Measurements from ENCODE around the gene BAHCC1.

BAHCC1 gene

DNA sequence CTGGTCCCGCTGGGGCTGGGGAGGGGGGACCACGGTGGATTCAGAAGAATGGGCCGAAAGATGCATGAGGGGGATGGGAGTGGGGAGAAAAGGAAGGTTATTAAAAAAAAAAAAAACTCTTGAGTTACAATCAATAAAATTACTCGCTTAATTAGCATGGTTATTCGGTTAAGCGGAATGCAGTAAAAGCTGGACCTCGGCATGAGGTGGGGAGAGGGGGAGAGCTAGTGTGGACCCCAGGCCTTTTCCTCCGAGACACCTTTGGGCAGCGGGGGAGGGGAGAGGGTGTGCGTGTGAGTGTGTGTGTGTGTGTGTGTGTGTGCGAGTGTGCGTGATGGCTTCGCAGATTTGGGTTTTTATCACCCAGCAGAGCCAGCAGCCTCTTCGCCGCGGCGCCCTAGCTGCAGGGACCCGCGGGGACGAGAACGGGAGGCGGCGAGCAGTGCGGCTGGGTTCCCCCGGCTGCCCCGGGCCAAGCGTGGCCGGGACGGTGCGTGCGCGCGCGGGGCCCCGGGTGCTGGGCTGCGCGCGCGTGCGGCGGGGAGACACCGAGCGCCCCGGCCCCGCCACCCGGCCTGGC, 3.7 kb downstream of the BAHCC1 start:
- no peak for DNase-seq

- DNase-seq: no peak
Measured at GRCh38 chr17:81399481-81400153, 4.4 kb downstream of the BAHCC1 start.

DNA sequence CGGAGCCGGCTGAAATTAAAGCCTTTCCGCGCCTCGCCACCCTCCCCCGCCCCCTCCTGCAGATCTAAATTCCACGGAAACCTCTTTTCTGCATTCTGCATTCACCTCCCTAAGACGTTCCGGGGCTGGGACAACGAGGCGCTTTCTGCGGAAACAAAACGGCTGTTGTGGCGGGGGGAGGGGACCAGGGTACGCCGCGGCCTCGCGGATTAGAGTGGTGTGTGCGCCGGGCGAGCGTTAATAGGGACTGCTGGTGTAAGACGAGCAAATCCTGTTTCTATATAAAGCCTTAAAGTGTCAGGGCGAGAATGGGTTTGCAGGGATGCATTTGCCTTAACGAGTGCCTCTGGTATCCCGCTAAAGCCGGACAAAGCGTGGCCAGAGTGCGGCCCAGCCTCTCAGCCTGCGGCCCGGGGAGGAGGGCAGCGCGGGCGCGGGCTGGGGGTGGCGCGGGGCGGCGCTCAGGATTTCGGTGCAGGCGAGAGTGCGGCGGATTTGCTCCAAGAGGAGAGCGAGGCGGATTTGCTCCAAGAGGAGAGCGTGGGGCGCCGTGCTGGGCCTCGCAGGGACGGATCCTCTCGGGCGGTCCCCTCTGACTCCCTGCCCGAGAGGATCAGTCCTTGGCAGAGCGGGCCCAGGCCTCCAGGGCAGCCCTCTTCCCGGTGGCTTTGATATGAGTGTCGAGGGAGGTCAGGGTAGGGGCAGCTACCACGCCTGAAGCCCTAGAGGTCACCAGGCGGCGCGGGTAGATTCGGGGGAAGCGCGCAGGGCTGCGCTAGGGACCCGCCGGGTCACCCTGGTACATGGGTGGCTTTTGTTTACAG, 5.1 kb downstream of the BAHCC1 start:
- DNase-seq: no peak

DNA sequence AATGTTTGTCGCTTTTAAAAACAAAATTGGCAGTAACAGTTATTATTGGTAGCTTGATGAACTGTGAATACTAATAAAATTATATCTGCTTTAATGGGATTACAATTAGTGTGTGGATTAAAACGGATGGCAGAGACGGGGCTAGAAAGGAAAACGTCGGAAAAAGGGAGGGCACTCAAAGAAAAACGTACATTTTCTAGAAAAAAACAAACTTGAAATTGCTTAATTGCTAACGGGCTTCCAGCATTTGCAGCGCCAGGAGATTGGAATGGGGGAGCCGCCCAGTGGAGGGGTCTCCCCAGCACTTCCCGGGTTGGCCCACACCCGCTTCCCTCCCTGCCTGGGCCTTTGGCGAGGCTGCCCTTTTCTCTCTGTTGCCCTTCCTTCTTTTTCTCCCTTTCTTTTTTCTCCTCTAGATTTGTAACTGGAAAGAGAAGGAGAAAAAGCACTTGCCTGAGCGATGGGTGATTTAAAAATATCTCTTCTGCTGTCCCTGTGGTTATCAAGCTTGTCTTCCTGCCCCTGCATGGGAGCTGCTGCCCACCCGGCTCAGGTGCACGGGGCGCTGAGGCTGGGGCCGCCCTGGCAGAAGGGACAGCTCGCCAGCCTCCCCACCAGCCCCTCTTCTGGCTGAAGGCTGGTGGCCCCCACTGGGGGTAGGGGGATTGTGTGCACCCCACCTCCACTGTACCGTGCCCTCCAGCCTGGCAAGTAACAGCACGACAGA, 5.9 kb downstream of the BAHCC1 start:
- no peak for DNase-seq

DNA sequence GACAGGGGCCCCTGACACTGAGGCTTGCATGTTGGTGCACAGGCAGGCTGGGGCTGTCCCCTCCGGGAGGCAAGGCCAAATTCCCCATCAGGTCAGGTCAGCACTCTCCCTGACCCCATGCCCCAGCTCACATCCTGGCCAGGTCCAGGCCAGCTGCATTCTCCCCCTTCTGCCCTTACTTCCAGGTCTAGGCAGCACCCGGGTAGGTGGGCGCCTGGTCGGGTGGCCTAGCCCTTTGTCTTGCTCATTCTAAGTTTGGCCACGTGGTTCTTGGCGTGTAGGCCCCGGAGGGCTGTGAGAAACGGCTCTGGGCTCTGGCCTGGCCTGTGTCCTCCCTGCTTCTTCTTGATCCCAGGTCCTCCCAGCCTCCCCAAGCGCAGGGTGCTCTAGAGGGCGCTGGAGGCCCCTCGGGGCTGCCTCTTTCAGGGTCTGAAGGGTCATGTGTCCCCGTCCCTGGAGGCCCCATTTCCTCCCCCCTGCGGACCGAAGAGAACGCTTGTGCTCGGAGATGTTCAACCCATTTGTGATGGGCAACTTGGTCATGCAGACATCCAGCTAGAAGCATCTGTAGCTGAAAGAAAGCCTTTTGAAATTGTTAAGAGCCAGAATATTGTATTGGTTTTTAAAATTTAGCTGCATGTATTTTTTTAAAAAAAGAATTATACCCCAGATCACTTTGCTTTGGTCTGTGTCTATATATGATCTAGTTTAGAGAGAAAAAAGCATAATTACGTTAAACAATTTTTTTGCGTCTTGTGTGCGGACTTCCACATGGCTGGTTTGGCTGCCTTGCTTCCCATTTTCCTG, 6.7 kb downstream of the BAHCC1 start:
- DNase-seq: no peak

- no peak for DNase-seq
Measured at GRCh38 chr17:81402530-81402941, 7.3 kb downstream of the BAHCC1 start.

DNA sequence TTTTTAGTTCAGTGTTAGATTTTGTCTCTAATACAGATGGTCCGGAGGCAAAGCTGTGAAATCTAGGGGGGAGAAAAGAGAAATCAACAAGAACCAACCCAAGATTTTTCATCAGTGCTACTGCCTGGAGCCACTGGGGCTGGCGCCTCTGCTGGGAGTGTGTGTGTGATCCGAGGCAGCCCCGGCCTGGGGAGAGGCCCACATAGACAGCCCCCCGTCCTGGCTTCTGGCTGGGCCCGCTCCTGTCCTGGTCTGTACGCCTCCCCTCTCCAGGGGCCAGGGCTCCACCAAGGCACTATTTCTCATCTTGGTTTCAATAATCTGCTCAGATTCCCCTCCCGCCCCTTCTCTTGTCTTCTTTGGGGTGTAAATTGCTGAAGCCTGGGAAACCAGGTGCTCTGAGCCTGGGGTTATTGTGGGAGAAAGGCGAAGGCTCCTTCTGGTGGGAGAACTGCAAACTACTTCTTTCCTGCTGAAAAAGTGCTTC, 7.8 kb downstream of the BAHCC1 start:
- DNase-seq: no peak

DNA sequence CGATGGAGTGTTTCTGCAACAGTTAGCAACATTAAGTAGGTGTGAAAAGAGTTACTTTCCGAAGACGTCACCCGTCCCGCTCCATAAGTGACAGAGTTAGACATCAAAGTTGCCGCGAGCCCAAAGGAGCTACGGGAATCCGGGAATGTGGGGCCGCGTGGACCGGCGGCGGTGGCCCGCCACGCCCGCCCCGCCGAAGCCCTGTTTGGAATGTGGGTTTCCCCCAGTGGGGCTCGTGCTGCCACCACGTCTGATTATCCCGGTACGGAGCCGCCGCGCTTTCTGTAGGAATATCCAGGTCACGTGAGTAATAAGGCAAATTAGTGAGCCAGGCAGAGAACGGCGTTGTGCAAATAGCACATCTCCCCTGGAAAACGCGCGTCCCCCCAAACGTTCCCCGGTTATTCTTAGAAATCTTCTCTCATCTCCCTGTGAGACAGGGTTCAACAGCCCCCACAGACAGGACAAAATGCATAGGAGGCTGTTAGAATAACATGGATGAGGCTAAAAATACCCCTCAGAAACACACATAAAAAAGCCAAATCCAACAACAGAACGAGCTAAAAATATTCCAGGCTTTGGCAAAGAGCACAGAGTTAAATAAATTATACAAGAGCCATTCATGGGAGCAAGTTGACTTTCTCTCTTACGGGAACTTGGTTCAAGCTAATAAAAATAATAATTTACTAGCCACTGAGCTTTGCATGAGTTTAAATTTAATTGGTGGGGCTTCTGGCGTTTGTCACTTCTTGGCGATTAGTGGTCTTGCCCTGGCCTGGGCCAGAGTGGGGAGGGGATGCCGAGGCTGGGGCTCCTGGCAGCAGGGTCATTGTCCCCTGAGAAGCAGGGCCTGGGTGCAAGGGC, 8.6 kb downstream of the BAHCC1 start:
- no peak for DNase-seq

- no peak for DNase-seq
Measured at GRCh38 chr17:81404558-81405165, 9.4 kb downstream of the BAHCC1 start.

DNA sequence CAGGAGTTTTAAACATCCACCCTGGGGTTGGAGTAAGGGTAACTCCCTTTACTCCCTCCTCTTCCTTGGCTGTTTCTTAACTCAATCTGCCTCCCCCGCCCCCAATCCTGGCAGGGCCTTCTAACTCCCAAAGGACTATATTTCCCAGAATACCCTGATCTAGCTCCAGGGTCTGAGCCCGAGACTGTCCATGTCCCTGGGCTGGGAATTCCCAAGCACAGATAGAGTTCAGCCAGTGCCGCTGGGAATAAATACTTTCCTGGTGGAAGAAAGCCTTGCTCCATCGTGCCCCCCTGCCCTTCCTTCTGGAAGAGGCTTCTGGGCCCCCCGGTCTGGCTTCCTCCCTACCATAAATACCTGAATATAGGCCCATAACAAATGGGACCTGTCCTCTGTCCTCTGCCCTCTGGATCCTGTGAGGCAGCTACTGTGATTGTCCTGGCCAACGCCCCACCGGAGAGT, 10.2 kb downstream of the BAHCC1 start:
- DNase-seq: no peak

DNA sequence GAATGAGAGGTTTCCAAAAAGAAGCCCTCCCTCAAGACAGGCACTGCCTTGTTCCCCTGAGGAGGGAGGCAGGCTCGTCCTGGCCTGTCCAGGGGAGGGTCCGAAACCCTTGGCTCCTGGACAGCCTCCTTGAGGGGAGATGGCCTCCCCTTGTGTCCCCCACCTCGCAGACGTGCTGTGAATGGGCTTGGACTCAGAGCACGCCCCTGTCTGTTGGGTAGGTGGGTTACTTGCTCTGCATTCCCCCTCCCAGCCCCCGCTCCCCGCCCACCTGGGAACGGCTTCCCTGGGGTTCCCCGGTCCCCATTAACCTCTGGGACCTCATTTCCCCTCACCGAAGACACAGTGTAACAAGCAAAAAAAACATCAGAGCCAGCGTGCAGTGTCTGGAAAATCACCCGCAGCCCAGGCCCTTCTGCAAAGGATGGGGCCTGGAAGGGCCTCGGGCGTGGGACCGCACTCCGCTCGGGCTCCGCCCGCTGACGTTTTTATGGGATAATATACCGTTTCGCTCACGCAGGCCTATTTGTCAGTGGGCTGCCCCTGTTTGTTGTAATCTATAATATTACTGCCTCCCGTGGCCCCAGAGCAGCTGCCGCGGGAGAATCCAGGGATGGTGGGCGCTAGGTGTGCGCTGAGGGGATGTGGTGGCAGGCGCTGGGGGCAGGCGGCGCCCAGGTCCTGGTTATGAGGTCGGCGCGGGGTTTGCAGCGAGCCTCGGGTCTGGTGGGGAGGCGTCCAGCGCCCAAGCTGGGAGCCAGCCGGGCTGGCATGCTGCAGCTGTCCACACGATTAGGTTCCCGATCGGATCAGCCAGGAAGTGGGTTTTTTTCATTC, 11.1 kb downstream of the BAHCC1 start:
- no peak for DNase-seq

DNA sequence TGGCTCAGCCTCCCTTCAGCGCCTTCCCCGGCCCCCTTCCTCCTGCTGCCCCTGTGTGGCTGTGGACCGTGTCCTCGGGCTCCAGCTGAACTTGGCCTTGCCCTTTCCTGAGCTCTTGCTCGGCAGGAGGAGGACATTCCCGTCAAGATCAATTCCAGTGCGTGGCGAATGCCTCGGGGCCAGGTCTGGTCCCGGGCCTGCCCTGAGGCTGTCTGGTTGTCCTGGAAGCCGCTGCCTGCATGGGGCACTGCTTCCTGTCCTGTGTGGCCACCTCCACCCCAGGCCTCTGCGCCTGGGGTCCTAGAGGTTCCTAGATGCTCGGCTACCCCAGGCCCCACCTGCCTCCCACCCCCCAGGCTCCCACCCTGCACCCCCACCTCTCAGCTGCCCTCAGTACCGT, 12.8 kb downstream of the BAHCC1 start:
- DNase-seq: no peak

DNA sequence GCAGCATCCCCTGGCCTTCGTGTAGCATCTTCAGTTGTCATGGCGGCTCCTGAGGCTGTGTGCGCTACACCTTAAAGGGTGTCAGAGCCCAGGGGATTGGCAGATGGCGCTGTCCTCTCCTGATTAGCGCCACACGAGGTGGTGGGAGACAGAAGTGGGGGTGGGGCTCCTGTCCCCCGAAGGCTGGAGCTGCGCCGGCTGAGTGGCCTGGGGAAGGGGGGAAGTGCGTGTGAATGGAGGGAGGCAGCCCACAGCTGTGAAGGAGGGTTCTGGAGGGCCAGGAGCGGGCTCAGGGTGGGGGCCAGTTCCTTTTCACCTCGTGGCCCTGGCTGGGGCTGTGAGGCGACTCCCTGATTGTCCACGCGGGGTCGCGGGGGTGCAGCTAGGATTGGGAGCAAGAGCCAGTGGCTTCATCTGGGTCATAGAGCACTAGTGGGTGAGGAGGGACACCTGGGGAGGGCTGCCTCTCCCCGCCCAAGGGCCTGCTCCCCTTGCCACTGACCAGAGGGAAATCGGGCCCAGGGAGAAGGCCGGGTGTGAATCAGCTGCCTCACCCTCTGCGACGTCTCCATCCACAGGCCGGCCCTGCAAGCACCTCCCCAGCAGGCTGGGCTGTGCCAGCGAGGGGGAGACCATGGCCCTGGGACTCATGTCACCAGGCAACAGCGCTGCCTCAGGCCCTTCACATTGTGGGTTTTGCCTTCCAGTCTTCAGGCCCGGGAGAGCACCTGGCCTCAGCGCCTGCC, 14.1 kb downstream of the BAHCC1 start:
- no peak for DNase-seq

DNA sequence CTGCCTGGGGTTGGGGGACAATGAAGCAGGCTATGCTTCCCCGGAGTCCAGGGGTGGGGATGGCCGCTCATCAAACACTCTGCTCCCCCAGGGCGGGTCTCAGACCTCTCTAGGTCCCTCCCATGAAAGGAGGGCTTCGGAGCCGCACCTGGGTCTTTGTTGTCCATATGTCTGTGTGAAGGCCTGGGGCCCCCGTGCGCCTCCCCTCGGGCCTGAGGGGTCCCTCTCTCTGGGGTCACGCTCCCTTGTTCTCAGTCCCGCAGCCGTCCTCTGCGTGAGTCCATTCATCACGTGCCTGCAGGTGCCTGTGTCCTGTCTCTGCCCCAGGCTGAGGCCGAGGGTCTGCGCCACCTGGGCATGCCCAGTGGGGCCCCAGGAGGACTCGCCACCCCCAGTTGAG, 15.6 kb downstream of the BAHCC1 start:
- no peak for DNase-seq

- no peak for DNase-seq
Measured at GRCh38 chr17:81411305-81411704, 16.0 kb downstream of the BAHCC1 start.

DNA sequence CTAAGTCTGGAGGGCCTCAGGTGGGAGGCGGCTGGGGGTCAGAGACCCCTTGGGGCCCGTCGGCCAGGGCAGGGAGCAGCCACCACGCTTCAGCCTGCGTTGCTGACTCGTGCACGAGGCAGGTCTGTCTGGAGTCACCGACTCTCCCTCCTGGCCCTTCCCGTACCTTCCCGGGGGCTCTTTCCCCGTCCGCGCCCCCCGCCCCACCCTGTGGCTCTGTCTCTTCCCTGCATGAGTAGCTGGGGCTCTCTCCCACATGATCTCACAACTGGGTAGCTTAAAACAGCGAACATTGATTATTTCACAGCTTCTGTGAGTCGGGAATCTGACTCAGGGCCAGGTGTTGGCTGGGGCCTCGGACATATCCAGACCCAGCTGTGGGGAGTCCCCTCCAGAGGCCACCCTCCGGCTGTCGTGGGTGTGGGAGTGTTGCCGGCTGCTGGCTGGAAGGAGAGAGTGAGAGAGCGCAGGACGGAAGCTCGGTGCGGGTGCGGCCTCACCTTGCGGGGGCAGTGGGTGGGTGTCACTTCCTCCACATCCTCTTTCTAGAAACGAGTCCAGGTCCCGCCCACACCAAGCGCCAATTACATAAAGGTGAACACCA, 17.3 kb downstream of the BAHCC1 start:
- no peak for DNase-seq

DNA sequence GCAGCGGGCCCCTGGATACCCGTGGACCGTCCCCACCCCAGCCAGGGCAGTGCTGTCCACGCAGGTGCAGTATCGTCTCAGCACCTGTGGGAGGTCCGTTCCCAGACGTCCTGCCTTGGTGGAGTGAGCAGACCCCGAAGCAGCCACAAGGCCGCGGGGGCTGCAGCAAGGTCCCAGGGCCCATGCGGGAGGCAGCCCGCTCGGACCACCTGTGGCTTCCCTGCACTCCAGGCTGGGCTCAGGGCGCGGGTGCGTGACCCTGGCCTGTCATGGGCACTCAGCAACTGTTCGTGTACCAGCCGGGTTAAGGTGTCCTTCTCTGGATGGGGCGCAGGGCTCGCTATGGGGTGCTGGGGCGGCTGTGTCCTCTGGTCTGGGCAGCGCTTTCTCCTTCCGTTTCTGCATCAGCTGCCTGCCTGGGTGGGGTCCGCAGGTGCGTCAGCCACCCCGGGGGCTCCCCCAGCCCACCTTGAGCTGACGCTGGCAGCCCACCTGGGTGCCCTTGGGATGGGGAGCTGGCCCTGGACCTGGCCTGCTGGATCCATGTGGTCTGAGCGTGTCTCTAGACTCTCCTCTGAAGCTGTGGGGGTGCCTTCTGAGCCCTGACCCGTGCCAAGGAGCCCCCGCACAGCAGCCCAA, 18.4 kb downstream of the BAHCC1 start:
- no peak for DNase-seq
